KMS-11 (cell line): ENCODE results near the gene SKI.

Experiments used
- H2AFZ ChIP-seq: fragments of 200-600 bp; sonication (generic); 2 replicates; pipeline ENCODE4 v1.6.1; 2016; ENCODE audit warnings: antibody characterized with exemption, mixed run types, low read depth
- H3K27ac ChIP-seq: fragments of 200-600 bp; sonication (generic); 2 replicates; pipeline ENCODE4 v1.6.1; 2016; ENCODE audit warnings: mild to moderate bottlenecking, mixed run types
- H3K27me3 ChIP-seq: fragments of 200-600 bp; sonication (generic); 2 replicates; pipeline ENCODE4 v1.6.1; 2017; ENCODE audit warnings: mild to moderate bottlenecking, low read depth, mixed run types, moderate library complexity; ENCODE audit not compliant: insufficient read depth
- H3K36me3 ChIP-seq: fragments of 200-600 bp; sonication (generic); 2 replicates; pipeline ENCODE4 v1.6.1; 2017; ENCODE audit warnings: mild to moderate bottlenecking, mixed run types; ENCODE audit not compliant: insufficient read depth
- H3K4me1 ChIP-seq: fragments of 200-600 bp; sonication (generic); 2 replicates; pipeline ENCODE4 v1.6.1; 2016; ENCODE audit warnings: mild to moderate bottlenecking, low read depth, mixed run types; ENCODE audit not compliant: poor library complexity, severe bottlenecking
- H3K4me2 ChIP-seq: fragments of 200-600 bp; sonication (generic); 2 replicates; pipeline ENCODE4 v1.7.0; 2016; ENCODE audit warnings: mild to moderate bottlenecking, mixed run types
- H3K4me3 ChIP-seq: fragments of 200-600 bp; sonication (generic); IDR thresholded peaks from 2 replicates; pipeline ENCODE4 v1.6.1; 2017; ENCODE audit warnings: low read depth, low read length, mixed read lengths; ENCODE audit not compliant: insufficient read depth
- H3K79me2 ChIP-seq: fragments of 200-600 bp; sonication (generic); 2 replicates; pipeline ENCODE4 v1.6.1; 2016; ENCODE audit warnings: low read depth, mixed run types; ENCODE audit not compliant: insufficient read depth
- H3K9ac ChIP-seq: fragments of 200-600 bp; sonication (generic); 2 replicates; pipeline ENCODE4 v1.6.1; 2016; ENCODE audit warnings: mild to moderate bottlenecking, mixed run types
- H4K20me1 ChIP-seq: fragments of 200-600 bp; sonication (generic); 2 replicates; pipeline ENCODE4 v1.6.1; 2016; ENCODE audit warnings: mild to moderate bottlenecking, mixed run types; ENCODE audit not compliant: insufficient read depth
- TF ChIP-seq, protein P1 (sequence below): fragments of 200-600 bp; sonication (generic); conservative IDR thresholded peaks from 2 replicates; pipeline ENCODE4 v1.6.1; 2017; ENCODE audit warnings: low read depth, mild to moderate bottlenecking, antibody characterized with exemption, low read length, moderate library complexity, mixed read lengths

The SKI gene

GRCh38 chr1:2290171-2290578, 62.1 kb downstream of the SKI start:
- Histone ChIP-seq H3K4me3 (no peak overlapping the region), H3K27me3 (peaks cover 34% of the 10 kb centered on the region; the same call in 1 of the 2 replicates), H3K4me1 (peaks cover 10% of the 10 kb centered on the region), H2AFZ (no peak overlapping the region), H3K27ac (no peak overlapping the region), H3K36me3 (no peaks in the 10 kb centered on the region), H3K79me2 (no peaks in the 10 kb centered on the region), H4K20me1 (no peaks in the 10 kb centered on the region), H3K4me2 (no peak overlapping the region; the same call in 1 of the 2 replicates), H3K9ac (no peak overlapping the region)
- TF ChIP-seq, protein P1, sequence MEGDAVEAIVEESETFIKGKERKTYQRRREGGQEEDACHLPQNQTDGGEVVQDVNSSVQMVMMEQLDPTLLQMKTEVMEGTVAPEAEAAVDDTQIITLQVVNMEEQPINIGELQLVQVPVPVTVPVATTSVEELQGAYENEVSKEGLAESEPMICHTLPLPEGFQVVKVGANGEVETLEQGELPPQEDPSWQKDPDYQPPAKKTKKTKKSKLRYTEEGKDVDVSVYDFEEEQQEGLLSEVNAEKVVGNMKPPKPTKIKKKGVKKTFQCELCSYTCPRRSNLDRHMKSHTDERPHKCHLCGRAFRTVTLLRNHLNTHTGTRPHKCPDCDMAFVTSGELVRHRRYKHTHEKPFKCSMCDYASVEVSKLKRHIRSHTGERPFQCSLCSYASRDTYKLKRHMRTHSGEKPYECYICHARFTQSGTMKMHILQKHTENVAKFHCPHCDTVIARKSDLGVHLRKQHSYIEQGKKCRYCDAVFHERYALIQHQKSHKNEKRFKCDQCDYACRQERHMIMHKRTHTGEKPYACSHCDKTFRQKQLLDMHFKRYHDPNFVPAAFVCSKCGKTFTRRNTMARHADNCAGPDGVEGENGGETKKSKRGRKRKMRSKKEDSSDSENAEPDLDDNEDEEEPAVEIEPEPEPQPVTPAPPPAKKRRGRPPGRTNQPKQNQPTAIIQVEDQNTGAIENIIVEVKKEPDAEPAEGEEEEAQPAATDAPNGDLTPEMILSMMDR: no peak

GRCh38 chr1:2290595-2291510, 62.7 kb downstream of the SKI start:
- Histone ChIP-seq H2AFZ (no peak overlapping the region), H3K36me3 (no peaks in the 10 kb centered on the region), H3K27ac (no peak overlapping the region), H3K9ac (no peak overlapping the region), H3K4me1 (peaks cover 10% of the 10 kb centered on the region), H3K79me2 (no peaks in the 10 kb centered on the region), H4K20me1 (no peaks in the 10 kb centered on the region), H3K4me2 (no peak overlapping the region; the same call in 1 of the 2 replicates), H3K4me3 (no peak overlapping the region), H3K27me3 (peaks cover 38% of the 10 kb centered on the region; the same call in 1 of the 2 replicates)
- TF ChIP-seq, protein P1: no peak

- no peak overlapping the region for H3K4me3 ChIP-seq
- TF ChIP-seq, protein P1: no peak
- H3K79me2 ChIP-seq: no peaks in the 10 kb centered on the region
- H3K27ac ChIP-seq: no peak overlapping the region
- no peak overlapping the region for H2AFZ ChIP-seq
- no peak overlapping the region for H3K9ac ChIP-seq
- no peaks in the 10 kb centered on the region for H3K36me3 ChIP-seq
- H4K20me1 ChIP-seq: no peaks in the 10 kb centered on the region
- H3K4me1 ChIP-seq: peaks cover 10% of the 10 kb centered on the region
- peaks cover 37% of the 10 kb centered on the region; the same call in 1 of the 2 replicates for H3K27me3 ChIP-seq
- H3K4me2 ChIP-seq: no peak overlapping the region
Measured at GRCh38 chr1:2291577-2291976, 63.5 kb downstream of the SKI start.

DNA sequence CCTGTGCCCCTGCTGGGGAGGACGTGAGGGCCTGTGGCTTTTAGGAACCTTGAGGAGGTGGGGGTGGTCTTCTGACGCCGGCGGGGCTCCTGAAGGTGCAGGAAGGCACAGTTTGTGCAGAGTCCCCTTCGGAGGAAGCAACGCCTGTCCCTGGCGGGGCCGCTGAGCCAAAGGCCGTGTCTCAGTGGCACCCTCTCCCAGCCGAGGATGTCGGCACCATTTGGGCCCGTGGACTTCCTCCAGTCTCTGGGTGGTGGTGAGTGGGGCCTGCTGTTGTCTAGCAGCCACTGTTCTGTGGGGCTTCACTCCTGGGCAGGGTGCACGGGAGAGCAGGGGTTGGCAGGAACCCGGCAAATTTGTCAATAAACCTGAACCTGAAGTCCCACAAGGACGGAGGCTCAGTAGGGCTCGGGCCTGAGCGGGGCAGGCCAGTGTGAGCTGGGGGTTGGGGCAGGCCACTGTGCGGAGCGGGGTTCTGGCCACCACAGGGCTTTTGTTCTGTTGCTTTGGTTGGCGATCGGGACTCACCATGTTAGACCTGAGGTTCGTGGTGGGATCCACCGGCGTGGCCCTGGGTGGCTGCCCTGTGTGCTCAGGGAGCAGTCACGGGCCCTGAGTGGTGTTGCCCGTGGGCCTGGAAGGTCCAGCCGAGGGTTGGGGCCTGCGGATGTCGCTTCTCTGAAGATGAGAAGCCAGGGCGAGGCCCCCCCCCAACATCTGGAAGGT, 64.8 kb downstream of the SKI start:
- Histone ChIP-seq H2AFZ (no peak overlapping the region), H3K36me3 (no peaks in the 10 kb centered on the region), H3K4me2 (no peak overlapping the region), H3K27me3 (peaks cover 32% of the 10 kb centered on the region; the same call in 1 of the 2 replicates), H3K4me3 (no peak overlapping the region), H3K4me1 (peaks cover 10% of the 10 kb centered on the region), H3K9ac (no peak overlapping the region), H4K20me1 (no peaks in the 10 kb centered on the region), H3K79me2 (no peaks in the 10 kb centered on the region), H3K27ac (no peak overlapping the region)
- TF ChIP-seq, protein P1: no peak
